Stimulated activated CD4-positive, alpha-beta T cell treated with anti-CD3 and anti-CD28 coated beads, TNF-alpha, amount 100 ng/mL, for 1 hour (primary cell): ENCODE data around the gene ZSCAN31.
"Not testable (repeated sequence)": the region's sequence is repeated elsewhere in the genome, so short reads cannot be mapped to it uniquely, and the experiment has no call there.

Experiments used
- DNase-seq, 3 donors: peaks; one replicate each; pipeline ENCODE4 v3.0.0-alpha.2; 2020; ENCODE audit warnings: low read depth in 3 of 3, low spot score in 1 of 3

ZSCAN31 gene

GRCh38 chr6:28335564-28336283, at the start of gene ZSCAN31:
Gene ZSCAN31 (minus strand): TSS chr6:28336148. CDS start chr6:28329683, 6,465 bp downstream.
- peak; percentile 47 to 60 (median 51) for DNase-seq

DNA sequence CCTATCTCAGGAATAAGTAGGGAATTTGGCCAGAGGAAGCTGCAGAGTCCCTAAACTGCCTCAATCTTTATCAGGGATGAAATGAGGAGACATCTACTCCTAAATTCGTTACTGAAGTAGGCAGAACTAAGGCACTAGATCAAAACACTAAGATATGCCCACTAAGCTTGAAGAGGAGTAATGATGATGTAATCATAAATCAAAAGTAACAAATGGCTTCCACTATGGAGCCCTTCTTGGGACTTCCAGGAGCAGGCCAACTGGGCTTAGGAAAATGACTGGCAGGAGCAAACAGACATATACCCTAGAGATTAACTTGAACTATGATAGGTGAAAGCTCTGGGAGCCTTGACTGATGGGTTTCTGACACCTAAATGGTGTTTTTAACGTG, 48.2 kb upstream of the ZSCAN31 start:
- no peak for DNase-seq

- DNase-seq = peak in 1 of 3 donors; percentile 12
Measured at GRCh38 chr6:28383235-28384142, 47.5 kb upstream of the ZSCAN31 start.

DNA sequence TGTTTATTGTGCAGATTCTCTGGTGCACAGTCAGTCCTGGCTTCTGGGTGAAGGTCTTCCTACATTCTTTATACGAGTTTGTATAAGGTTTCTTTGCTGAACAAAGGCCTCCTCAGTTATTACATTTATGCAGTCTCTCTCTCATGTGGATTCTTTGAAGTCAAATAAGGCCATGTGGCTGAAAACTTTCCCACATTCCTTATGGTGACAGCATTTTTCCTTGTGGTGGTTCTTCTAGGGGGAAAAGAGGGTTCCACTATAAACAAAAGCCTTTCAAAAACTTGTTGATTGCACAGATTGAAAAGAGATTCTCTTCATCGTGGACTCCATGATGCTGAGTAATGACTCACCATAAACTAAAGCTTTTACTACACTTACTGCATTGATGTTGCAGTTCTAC, 44.4 kb upstream of the ZSCAN31 start:
- no peak for DNase-seq

DNA sequence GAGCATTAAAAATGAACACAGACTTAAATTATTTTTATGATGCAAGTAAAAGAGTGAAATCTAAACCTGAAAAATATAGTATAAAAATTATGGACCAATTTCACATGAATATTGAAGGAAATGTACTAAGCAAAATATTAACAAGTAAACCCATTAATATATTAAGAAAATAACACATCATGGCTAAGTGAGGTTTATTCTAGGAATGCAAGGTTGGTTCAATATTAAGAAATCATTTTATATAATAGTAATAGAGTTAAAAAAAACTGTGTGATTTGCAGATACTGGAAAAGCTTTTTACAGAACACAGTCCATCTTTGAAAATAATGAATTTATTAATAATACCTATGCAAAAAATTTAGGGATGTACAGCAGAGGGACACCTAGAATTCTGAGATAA, 42.7 kb upstream of the ZSCAN31 start:
- DNase-seq = no peak

DNA sequence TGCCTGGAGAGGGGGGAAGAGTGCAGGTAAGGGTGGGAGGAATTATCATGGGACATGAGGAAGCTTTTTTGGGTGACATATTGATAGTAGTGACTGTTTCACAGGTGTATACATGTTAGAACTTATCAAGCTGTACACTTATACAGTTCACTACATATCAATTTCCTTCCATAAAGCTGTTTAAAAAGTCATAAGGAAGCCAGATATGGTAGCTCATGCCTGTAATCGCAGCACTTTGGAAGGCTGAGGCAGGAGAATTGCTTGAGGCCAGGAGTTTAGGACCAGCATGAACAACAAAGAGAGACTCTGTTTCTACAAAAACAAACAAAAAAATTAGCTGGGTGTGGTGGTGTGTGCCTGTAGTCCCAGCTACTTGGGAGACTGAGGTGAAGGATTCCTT, 41.9 kb upstream of the ZSCAN31 start:
- no peak for DNase-seq

DNA sequence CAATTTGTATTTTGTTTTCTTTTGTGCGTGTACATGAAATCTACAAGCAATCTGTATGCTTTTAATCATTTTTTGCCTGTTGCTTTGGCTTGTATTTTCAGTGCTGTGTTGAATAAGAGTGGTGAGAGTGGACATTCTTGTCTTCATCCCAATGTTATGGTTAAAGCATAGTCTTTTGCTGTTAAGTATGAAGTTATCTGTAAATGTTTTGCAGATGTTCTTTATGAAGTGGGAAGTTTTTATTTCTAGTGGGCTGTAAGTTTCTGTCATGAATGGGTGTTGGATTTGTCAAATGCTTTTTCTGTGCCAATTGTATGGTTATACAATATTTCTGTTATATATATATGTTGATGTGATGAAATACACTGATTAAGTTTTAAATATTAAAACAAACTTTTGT, 38.0 kb upstream of the ZSCAN31 start:
- DNase-seq = no peak

GRCh38 chr6:28371706-28372451, 35.9 kb upstream of the ZSCAN31 start:
- no peak for DNase-seq

DNA sequence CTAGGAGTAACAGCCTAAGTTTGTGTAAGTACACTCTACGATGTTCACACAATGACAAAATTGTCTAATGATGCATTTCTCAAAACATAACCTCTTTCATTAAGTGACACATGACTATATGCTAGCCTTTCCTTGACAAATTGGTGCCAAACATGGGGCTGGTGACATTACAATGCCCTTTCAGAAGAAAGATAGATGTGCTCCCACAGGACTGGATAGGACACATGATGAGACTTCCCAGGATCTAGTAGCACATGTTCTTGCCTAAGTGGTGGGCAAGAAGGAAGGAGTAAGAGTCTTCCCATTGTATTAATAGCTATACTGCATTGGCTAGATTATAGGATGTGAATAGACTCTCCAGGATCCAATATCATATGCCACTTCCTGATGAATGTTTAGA, 35.3 kb upstream of the ZSCAN31 start:
- no peak for DNase-seq

DNA sequence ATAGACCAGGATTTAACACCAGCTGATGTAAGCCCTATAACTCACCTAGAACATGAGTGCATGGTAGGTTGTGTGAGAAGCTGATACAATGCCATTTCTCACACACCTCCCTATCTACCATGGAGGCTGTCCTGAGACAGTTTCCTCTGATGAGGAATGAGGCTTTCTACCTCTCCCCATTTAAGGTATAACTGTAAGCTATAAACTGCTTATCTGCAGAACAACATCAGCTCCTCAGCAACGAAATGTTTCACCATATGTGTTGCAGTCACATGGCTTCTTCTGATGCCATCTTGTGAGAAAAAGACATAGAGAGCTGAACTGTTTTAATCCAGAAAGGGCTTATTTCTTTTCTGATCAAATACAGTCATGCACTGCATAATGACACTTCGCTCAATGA, 34.5 kb upstream of the ZSCAN31 start:
- DNase-seq = no peak

DNA sequence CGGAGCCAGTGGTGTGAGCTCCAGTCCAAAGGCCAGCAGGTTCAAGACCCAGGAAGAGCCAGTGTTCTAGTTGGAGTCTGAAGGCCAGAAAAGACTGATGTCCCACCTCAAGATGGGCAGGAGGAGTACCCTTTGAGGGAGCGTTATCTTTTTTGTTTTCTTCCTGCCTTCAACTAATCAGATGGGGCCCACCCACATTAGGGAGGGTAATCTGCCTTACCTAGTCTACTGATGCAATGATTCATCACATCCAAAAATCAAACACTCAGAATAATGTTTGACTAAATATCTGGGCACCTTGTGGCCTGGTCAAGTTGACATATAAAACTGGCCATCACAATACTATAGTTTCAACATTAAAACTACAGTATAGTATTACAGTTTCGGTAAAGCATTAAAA, 33.5 kb upstream of the ZSCAN31 start:
- DNase-seq = no peak

GRCh38 chr6:28368522-28368921, 32.6 kb upstream of the ZSCAN31 start:
- no peak for DNase-seq

- not testable (repeated sequence) for DNase-seq
Measured at GRCh38 chr6:28365590-28365989, 29.6 kb upstream of the ZSCAN31 start.

DNA sequence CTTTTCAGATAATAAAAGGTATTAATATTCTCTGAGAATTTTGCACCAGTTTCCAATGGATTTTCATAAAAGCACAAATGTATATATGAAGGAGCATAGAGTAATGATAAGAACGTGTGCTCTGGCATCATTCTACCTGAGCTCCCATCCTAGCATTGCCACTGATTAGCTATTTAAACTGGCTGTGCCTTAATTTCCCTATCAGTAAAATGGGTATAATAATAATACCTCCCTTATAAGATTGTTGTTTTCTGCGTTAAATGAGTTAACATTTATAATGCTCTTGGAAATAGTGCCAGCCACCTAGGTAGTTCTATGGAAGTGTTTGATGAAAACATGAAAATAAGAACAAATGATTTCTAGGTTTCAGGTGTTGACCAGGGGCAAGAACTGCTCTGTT, 25.0 kb upstream of the ZSCAN31 start:
- DNase-seq = no peak

GRCh38 chr6:28359562-28359961, 23.6 kb upstream of the ZSCAN31 start:
- not testable (repeated sequence) for DNase-seq

GRCh38 chr6:28357036-28357435, 21.1 kb upstream of the ZSCAN31 start:
- no peak for DNase-seq

GRCh38 chr6:28356666-28357020, 20.7 kb upstream of the ZSCAN31 start:
- no peak for DNase-seq

- peak in 1 of 3 donors; percentile 25 for DNase-seq
Measured at GRCh38 chr6:28355743-28356665, 20.1 kb upstream of the ZSCAN31 start.

GRCh38 chr6:28354688-28355554, 19.0 kb upstream of the ZSCAN31 start:
- DNase-seq = no peak
